HG03571 (cell line): ENCODE data around the gene TRPV2.

Experiments used
- ATAC-seq: cut with Tn5 transposase; IDR thresholded peaks from one replicate; pipeline ENCODE4 v1.9.1; 2021; ENCODE audit not compliant: unreplicated experiment

Gene TRPV2

DNA sequence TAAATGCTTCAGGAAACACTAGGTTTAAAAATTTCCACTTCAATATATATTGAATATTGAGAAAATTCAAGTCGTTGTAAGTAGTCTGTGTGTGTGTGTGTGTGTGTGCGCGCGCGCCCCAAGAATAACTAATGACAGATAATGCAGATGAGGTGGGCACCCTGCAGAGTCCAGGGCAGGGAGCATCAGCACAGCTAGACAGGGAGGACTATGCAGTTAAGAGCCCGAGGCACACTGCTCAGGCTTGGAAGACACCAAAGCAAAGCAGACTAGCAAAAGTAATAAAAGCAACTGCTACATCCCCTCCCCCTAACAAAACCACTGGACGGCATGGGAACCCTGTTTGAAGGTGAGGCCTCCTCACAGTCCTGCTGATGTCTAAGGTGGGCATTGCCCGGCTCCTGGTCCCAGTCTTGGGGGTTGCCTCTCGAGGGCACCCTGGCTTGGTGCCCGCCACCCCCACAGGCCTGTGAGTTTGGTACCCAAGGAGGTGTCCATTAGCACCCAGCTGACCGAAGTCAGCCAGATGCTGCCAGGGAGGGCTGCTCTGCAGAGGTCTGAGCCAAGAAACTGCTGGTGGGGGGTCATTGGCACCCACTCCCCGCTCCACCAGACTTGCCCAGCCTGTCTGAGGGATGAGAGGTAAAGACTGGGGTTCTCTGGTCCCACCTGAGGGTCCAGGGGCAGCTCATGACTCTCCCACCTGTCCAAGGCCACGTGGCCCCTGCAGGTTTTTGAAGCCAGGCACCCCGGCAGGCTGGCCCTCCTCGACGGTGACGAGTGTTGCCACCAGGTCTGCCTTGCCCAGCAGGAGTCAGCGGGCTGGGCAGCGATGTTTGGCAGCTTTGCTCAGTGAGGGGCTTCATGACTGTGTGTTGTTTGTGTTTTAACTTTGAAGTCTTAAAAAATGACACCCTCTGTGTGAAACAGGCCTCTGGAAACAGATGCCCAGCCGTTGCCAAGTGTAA, 58.0 kb downstream of the TRPV2 start:
- no peak for ATAC-seq

DNA sequence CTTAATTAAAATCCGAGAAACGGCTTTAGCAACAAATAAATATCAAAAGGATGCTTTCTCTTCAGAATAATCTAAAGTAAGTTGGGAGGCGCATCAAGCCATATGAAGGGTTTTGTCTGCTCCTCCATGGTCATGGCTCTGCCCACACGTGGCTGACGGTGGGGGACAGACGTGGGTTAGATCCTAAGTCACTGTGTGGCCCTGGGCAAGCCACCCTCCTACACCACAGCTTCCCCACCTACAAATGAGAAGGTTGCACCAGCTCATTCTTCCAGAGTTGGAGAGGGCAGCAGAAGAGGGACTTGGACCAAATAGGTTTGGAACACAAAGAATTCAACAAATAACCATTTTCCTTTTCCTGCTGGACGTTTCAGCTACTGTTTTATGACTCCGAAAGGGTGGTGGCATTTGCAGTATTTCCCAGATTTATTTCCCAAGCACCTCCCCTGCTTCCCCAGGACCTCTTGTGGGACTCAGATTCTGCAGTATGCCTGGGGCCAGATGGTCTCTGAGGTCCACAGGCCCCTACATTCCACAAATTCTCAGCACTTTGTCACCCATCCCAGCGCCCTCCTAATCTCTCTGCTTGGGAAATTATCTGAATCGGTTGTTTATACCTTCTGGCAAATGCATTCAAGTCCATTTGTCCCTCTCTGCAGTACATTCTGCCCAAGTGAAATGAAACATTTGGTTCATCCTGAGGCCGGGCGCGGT, 58.8 kb downstream of the TRPV2 start:
- ATAC-seq = no peak

DNA sequence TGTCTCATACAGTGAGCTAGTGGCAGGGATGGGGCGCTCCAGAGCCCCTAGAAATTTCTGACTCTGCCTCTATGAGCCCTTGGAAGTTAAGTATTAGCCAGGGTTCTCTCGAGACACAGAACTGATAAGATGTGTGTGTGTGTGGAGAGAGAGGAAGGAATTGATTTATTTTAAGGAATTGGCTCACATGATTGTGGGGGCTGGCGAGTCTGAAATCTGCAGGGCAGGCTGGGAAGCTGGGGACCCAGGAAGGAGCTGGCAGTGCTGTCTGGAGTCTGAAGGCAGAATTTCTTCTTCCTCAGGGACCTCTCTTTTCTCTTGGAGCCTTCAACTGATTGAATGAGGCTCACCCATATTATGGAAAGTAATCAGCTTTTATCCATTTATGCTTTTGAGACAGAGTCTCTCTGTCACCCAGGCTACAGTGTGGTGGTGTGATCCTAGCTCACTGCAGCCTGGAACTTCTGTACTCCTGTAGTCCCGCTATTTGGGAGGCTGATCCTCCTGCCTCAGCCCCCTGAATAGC, 59.9 kb downstream of the TRPV2 start:
- ATAC-seq = no peak

DNA sequence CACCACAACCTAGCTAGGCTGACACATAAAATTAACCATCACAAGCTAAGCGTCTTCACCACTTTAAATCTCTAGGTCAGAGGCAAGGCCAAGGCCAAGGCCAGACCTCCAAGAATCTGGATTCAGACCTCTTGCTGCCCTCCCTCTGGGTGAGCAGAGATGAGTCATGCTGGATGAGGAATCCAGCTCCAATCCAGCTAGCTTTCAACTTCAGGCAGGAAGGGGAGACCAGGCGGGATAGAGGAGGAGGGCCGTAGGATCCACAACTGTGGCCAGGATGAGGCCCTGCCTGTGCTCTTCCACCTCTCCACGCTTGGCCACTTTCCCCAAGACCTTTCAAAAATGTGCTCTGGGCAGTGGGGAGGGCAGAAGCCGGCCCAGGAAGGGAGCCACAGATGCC, 61.9 kb downstream of the TRPV2 start:
- no peak for ATAC-seq

DNA sequence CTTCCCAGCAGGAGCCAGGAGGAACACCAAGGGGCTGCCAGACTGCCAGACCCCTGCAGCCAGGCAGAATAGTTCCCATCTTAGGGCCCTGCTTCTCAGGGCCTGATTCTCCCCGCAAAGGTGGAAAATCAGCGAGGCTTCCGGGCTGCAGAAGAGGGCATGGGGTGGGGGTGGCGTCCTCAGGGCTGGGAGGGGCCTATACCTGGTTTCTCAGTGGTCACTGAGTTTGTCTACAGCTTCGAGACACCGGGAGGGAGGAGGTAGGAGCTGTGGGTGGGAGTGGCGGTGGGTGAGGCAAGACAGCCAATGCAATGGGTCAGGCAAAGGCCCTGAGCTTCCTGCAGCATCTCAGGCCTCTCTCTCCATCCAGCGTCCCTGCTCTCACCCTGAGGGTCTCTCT, 62.3 kb downstream of the TRPV2 start:
- ATAC-seq = no peak

DNA sequence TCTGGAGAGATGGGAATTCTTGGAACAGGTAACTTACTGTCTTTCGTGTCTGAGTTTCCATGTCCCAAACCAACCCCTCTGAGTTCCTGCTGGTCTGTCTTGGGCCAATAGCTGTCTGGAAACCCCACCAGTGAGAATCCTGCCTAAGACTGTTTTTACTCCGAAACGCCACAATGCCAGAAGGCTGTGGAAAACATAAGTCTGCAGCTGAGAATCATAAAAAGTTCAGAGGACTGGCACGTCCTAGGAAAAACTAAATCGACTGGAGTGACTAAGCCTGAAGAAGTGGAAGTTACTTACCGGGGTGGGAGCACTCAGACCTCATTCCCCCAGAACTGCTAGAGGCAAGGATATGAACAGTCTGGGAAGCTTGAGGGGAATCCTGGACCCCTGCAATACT, 63.3 kb downstream of the TRPV2 start:
- no peak for ATAC-seq

DNA sequence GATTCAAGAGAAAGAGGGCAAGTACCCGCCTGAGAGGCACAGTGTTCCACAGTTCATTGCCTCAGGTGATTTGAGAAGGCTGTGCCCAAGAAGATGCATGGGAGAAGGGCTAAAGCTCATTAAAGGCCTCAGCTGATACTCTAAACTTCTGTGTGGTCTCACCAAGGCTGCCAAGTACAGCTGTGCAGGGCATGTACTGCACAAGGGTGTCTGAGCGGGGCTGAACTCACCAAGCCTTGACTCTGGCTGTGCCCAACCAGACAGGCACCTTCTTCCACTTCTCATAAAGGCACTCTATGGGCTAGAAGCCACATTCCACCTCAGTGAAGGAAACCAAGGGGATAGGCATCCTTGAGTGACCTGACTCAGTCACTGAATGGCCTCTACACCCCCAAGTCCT, 63.9 kb downstream of the TRPV2 start:
- no peak for ATAC-seq

DNA sequence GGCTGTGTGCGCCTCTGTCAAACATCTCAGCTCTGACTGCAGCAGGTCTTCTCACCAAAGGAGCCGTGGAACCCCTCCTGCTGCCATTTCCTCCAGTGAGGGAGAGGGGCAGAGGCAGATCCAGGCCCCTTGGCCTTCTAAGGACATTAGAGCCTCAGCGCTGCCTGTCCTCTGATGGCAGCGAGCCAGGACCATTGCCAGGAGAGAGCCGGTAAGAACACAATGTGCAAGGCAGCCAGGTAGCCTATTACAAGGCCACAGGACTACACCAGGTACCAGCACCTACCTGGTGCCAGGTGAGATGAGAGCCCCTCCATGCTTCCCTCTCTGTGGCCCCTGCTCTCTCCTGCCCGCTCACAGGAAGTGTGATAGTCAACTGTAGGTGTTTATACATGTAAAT, 65.6 kb downstream of the TRPV2 start:
- no peak for ATAC-seq

DNA sequence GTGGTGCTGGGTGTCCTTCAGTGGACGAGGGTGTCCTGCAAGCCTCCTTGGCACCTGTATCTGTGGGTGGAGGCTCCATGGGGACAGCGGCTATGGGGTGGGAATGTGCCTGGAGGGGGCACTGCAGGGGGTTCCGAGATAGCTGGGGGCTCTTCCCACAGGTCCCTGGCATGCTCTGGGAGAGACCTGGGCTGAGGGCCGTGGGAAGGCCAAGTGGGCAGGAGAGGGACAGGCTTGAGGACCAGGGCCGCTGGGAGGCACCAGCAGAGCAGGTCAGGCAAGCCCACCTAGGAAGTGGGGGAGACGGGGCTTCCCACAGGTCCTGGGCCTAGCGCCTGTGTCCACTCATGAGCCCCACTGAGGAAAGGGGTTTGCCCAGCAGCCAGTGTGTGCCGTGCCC, 66.9 kb downstream of the TRPV2 start:
- ATAC-seq = no peak

DNA sequence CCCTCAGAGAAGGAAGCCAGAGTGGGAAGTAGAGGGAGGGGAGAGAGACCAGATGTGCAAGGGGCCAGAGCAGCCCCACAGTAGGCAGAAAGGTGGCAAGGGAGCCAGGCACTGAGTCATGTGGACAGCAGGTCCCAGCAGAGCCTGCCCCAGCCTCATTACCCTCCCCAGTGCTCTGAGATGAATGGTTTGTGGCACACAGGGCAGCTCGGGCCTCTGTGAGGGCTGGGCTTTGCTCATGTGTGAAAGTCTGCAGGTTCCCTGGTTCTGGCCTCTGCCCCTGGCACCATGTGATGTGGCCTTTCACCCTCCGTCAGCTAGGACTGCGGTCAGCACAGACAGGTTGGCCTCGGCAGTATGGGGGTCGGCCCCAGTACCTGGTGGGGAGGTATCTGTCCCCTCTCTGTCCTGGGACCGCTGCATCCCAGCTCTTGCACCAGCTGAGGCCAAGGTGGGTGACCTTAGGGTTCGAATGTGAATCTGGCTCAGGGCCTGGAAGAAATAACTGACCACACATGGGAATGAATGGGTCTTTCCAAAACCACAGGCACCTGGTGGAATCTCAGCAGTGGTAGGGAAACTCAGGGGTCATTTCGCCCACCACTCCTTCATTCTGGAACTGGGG, 67.8 kb downstream of the TRPV2 start:
- ATAC-seq = no peak

DNA sequence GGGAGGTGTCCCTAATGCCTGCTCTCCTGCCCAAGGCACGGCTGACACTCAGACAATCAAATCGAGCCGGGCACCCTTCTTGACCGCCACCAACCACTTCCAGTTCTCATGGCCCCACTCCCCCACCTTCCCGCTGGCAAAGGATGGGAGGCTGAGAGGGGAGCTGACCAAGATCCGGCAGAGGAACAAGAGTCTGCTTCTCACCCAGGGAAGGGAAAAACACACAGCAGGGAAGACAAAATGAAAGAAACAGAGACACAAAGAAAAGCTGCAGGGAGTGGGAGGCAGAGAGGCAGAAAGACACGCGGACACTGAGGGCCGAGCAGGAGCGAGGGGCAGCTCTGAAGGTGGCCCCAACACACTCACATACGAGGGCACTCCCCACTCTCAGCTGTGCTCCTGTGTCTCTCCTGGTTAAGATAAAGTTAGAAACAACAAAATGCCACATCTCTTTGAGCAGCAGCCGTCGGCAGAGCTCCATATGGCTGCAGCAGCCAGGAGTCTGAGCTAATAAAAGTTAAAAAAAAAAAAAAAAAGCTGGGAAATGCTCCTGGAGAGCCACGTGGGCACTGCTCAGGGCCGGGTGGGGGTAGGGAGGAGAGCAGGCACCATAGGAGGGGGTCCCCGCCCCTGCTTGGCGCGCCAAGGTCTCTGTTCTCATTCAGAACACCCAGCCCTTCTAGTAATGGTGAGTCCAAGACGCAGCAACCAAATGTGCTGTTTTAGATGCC, 69.2 kb downstream of the TRPV2 start:
- no peak for ATAC-seq
